HG03575 (cell line): ENCODE data around the gene LRRC2.

Experiments used
- ATAC-seq: cut with Tn5 transposase; IDR thresholded peaks from one replicate; pipeline ENCODE4 v1.9.1; 2021; ENCODE audit not compliant: unreplicated experiment, insufficient number of reproducible peaks, low FRiP score; ENCODE audit errors: extremely low read depth

Gene LRRC2

GRCh38 chr3:46468753-46469600 lies 97.1 kb downstream of the LRRC2 start:
- no peak for ATAC-seq

GRCh38 chr3:46467562-46467961 lies 98.5 kb downstream of the LRRC2 start:
- no peak for ATAC-seq

GRCh38 chr3:46466871-46467403 lies 99.2 kb downstream of the LRRC2 start:
- no peak for ATAC-seq

- no peak for ATAC-seq
Observed at GRCh38 chr3:46466273-46466672, 99.8 kb downstream of the LRRC2 start.
